ENCODE measurements around the gene NTM.

- TF ChIP-seq, protein P1, sequence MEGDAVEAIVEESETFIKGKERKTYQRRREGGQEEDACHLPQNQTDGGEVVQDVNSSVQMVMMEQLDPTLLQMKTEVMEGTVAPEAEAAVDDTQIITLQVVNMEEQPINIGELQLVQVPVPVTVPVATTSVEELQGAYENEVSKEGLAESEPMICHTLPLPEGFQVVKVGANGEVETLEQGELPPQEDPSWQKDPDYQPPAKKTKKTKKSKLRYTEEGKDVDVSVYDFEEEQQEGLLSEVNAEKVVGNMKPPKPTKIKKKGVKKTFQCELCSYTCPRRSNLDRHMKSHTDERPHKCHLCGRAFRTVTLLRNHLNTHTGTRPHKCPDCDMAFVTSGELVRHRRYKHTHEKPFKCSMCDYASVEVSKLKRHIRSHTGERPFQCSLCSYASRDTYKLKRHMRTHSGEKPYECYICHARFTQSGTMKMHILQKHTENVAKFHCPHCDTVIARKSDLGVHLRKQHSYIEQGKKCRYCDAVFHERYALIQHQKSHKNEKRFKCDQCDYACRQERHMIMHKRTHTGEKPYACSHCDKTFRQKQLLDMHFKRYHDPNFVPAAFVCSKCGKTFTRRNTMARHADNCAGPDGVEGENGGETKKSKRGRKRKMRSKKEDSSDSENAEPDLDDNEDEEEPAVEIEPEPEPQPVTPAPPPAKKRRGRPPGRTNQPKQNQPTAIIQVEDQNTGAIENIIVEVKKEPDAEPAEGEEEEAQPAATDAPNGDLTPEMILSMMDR (conservative IDR thresholded peaks at IDR 0.05; ENCODE audit: low read length) = no peak
- TF ChIP-seq EZH2phosphoT487 (IDR thresholded peaks at IDR 0.05; ENCODE audit: borderline replicate concordance) = no peak
These were observed 3.3 kb downstream of the NTM start for GRCh38 chr11:131373756-131374155.

Data from Loucy (cell line).